Vagina (tissue), 2 donors: Measurements from ENCODE around the gene CADM4.

Experiments
- CTCF ChIP-seq, 3 experiments: fragments of 450-650 bp in 2 of 3; fragments of 200-600 bp in 1 of 3; sonication (generic) in 1 of 3; IDR thresholded peaks; one replicate each; pipeline ENCODE4 v1.5.1; 2017 to 2019; ENCODE audit warnings: antibody characterized with exemption in 3 of 3, mild to moderate bottlenecking in 2 of 3, moderate library complexity in 2 of 3
- POLR2A ChIP-seq, 2 donors: fragments of 450-650 bp; IDR thresholded peaks; one replicate each; pipeline ENCODE4 v1.6.1; 2017; ENCODE audit warnings: antibody characterized with exemption in 2 of 2, mild to moderate bottlenecking in 2 of 2, moderate library complexity in 2 of 2

DNA sequence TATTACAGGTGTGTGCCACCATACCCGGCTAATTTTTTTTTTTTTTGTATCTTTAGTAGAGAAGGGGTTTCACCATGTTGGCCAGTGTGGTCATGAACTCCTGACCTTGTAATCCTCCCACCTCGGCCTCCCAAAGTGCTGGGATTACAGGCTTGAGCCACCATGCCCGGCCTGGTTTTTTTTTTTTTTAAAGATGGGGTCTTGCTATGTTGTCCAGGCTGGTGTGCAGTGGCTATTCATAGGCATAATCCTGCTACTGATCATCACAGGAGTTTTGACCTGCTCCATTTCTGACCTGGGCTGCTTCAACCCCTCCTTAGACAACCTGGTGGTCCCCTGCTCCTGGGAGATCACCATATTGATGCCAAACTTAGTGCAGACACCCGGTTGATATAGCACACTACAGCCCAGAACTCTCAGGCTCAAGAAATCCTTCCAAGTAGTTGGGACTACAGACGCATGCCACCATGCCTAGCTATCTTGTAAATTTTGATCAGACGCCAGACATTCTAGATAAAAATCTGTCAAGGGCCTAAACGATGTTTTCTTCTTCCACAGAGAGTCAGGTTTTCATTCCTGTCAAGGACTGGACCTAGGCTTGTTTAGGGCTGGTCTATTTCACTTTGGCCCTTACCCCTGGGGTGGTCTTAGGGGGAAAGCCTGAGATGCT is 20.8 kb upstream of the CADM4 start:
- no peak for TF ChIP-seq CTCF (IDR thresholded peaks at IDR 0.05)
- no peak for TF ChIP-seq POLR2A (IDR thresholded peaks at IDR 0.05)
